SW 1271 (cell line): Measurements from ENCODE around the gene WIPF2.

ENCODE experiments used
- DNase-seq, 2 experiments: peaks; one replicate each; lab custom pipeline; 2025; lab: John Stamatoyannopoulos, UW

WIPF2 gene, protein sequence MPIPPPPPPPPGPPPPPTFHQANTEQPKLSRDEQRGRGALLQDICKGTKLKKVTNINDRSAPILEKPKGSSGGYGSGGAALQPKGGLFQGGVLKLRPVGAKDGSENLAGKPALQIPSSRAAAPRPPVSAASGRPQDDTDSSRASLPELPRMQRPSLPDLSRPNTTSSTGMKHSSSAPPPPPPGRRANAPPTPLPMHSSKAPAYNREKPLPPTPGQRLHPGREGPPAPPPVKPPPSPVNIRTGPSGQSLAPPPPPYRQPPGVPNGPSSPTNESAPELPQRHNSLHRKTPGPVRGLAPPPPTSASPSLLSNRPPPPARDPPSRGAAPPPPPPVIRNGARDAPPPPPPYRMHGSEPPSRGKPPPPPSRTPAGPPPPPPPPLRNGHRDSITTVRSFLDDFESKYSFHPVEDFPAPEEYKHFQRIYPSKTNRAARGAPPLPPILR

GRCh38 chr17:40218740-40219593 is at the start of gene WIPF2:
Gene WIPF2 (plus strand): TSS chr17:40219304. CDS start chr17:40256460, 37,156 bp downstream.
- peak; percentile 94 to 95 for DNase-seq

DNA sequence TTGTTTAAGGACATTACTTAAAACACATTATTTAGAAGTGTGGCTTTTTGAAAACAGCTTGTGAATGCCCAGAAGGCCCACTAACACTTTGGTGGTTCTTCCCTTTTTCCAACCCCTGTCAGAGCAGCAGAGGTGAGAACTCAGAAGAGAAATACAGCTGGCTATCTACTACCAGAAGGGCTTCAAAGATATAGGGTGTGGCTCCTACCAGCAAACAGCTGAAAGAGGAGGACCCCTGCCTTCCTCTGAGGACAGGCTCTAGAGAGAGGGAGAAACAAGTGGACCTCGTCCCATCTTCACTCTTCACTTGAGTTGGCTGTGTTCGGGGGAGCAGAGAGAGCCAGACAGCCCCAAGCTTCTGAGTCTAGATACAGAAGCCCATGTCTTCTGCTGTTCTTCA is 48.8 kb upstream of the WIPF2 start:
- no peak for DNase-seq

GRCh38 chr17:40171750-40172149 is 47.4 kb upstream of the WIPF2 start:
- no peak for DNase-seq

GRCh38 chr17:40173091-40173777 is 45.9 kb upstream of the WIPF2 start:
- no peak for DNase-seq

- DNase-seq, result no peak
These were observed 45.3 kb upstream of the WIPF2 start for GRCh38 chr17:40173778-40174135.

DNA sequence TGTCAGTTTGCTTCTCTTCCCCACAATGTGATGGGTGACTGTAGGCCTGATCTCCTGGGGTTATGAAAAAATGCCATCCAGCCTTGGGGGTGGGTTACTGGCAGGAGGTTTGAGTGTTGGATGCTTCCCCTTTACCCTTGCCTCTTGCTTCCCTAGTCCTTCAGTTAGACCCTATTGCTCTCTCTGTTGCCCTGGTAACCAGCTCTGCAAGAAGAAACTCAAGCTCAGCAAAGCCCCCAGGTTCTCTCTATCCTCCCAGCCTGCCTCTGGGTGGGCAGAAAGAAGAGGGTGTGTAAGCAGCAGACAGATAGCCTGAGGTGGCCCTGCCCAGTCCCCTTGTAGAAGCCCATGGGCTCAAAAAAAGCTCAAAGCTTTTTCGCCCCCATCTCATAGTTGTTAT is 44.6 kb upstream of the WIPF2 start:
- DNase-seq, result no peak

DNA sequence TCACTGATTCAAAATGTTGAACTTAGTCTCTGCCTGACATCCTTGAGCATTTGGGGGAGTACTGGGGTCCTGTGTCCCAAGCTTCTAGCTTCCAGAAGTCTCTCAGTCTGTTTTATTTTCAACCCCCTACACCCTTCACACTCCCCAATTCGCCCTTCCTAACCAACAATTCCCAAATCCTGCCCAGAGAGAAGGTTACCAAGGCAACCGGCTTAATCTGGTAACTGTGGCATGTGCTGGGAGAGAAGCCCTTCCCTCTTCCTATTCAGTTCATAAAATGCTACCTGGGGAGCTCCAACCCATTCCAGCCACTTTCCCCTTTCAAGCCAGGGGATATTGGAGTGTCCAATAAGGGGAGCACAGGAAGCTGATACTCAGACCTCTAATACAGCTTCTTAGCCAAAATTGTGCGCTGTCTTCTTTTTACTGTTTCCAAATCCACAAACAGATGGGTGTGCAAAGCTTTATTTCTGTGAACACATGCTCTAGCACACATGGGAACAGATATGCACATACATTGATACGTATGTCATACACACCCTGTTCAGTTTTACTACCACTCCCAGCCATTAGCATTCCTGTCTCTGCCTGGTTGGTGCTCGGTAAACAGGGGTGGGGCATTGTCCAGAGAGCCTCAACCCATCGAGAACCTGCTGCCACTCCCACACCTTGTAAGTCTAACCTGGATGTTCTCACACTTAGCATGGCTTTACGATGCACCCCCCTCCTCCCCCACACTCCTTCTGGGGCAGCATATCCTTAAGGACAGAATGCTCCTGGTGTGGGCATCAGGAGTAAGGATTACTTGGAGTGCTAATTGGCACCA is 43.0 kb upstream of the WIPF2 start:
- no peak for DNase-seq

- DNase-seq, result no peak
These were observed 42.4 kb upstream of the WIPF2 start for GRCh38 chr17:40176754-40177110.

DNA sequence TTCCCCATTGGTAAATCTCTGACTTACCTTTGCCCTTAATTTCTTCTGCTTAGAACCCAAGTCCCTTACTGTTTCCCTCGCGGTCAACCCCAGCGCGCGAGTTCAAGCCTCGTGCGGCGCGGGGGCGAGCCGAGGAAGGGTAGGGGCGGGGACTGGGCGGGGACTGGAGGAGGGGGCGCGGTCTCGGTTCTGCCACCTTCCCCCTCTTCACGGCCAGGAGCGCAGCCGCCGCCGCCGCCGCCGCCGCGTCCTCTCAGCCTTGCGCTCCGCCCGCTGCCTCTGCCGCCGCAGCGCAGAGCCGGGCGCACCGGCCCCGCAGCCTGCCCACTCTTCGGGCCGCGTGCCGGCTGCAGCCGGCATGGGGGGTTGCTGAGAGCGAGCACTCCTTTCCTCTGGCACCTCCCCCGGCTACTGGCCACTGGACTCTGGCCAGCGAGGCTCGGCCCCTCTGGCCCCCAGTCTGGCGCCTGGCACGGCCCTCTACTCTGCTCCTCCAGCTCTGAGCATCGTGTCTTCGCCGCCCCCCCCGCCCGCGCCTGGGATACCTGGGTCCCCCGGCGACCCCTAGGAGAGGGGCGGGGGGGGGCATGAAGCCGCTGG is 41.7 kb upstream of the WIPF2 start, which contains the start of gene RAPGEFL1:
Gene RAPGEFL1 (plus strand): TSS at position 196 of the 600 bp plus-strand sequence. CDS start 392 bp downstream, at position 588.
- DNase-seq, result peak; percentile 20 to 42

- no peak for DNase-seq
These were observed 41.0 kb upstream of the WIPF2 start for GRCh38 chr17:40178021-40178601.

GRCh38 chr17:40178660-40179059 is 40.4 kb upstream of the WIPF2 start:
- DNase-seq, result no peak

GRCh38 chr17:40179923-40180659 is 39.0 kb upstream of the WIPF2 start:
- DNase-seq, result peak in 1 of 2 experiments; percentile 47

DNA sequence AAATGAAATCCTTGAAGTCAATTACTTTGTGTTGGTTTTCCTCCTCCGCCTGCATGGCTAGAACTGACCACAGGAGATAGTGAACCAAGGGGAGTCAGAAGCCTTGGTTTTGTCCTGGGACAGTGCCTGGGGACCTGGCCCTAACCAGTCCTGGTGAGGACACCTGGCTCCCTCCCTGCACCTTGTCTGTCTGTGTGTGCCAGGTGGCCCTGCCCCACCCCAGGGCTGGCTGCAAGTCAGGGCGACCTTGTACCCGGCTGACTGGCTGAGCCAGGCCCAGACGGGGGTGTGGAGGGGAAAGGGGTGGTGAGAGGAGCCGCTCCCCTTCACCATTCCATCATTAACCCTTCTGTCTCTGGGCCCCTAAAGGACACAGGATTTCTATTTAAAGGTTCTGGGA is 38.4 kb upstream of the WIPF2 start:
- no peak for DNase-seq

GRCh38 chr17:40181205-40181604 is 37.9 kb upstream of the WIPF2 start:
- no peak for DNase-seq

DNA sequence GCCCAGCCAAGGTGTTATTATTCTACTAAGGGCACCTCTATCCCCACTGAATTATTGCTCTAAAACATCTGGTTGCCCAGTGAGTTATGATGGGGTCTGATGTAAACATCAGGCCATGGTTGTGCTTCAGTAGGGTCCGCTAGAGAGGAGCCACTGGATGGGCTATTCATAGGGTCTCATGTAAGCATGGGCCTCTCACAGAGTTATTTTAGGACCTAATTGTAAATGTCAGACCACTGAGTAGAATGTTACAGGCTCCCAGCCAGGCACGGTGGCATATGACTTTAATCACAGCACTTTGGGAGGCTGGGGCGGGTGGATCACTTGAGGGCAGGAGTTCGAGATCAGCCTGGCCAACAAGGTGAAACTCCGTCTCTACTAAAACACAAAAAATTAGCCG is 36.5 kb upstream of the WIPF2 start:
- no peak for DNase-seq

GRCh38 chr17:40187238-40187637 is 31.9 kb upstream of the WIPF2 start:
- no peak for DNase-seq

- no peak for DNase-seq
These were observed 30.4 kb upstream of the WIPF2 start for GRCh38 chr17:40188694-40189093.

- DNase-seq, result peak in 1 of 2 experiments; percentile 10
These were observed 28.7 kb upstream of the WIPF2 start for GRCh38 chr17:40190197-40191021.
